GM23248 (cell line): ENCODE measurements around the gene CTNNA3.

Experiments
- EZH2 ChIP-seq: fragments of 200-600 bp; sonication (generic); IDR thresholded peaks from 2 replicates; pipeline ENCODE4 v1.6.1; 2018; ENCODE audit warnings: antibody characterized with exemption, mild to moderate bottlenecking; ENCODE audit not compliant: insufficient read depth, poor library complexity, severe bottlenecking
- EZH2phosphoT487 ChIP-seq: fragments of 200-600 bp; sonication (generic); IDR thresholded peaks from 2 replicates; pipeline ENCODE4 v1.6.1; 2018; ENCODE audit warnings: antibody characterized with exemption, moderate library complexity, mild to moderate bottlenecking, low read depth; ENCODE audit not compliant: insufficient read depth

GRCh38 chr10:66835400-66835799 lies 860.6 kb downstream of the CTNNA3 start:
- TF ChIP-seq EZH2phosphoT487 (no peak), EZH2 (no peak)
